IPS-18a (cell line): Measurements from ENCODE around the gene TDRKH.
"Not testable (repeated sequence)": the region's sequence is repeated elsewhere in the genome, so short reads cannot be mapped to it uniquely, and the experiment has no call there.

ENCODE experiments used
- H3K27ac ChIP-seq: one replicate; pipeline ENCODE4 v1.5.1; 2013; ENCODE audit warnings: low read length
- H3K27me3 ChIP-seq: one replicate; pipeline ENCODE4 v1.6.1; 2013; ENCODE audit warnings: mild to moderate bottlenecking, low read length; ENCODE audit not compliant: control insufficient read depth, insufficient read depth
- H3K36me3 ChIP-seq: one replicate; pipeline ENCODE4 v1.6.1; 2013; ENCODE audit warnings: low read depth, low read length; ENCODE audit not compliant: control insufficient read depth
- H3K4me1 ChIP-seq: one replicate; pipeline ENCODE4 v1.6.1; 2013; ENCODE audit warnings: low read depth, low read length; ENCODE audit not compliant: control insufficient read depth
- H3K4me3 ChIP-seq: one replicate; pipeline ENCODE4 v1.5.1; 2013; ENCODE audit warnings: low read length
- H3K9ac ChIP-seq: one replicate; pipeline ENCODE4 v1.6.1; 2013; ENCODE audit warnings: mild to moderate bottlenecking, low read length, moderate library complexity
- H3K9me3 ChIP-seq: one replicate; pipeline ENCODE4 v1.6.1; 2013; ENCODE audit warnings: low read depth, low read length; ENCODE audit not compliant: control insufficient read depth

Gene TDRKH

DNA sequence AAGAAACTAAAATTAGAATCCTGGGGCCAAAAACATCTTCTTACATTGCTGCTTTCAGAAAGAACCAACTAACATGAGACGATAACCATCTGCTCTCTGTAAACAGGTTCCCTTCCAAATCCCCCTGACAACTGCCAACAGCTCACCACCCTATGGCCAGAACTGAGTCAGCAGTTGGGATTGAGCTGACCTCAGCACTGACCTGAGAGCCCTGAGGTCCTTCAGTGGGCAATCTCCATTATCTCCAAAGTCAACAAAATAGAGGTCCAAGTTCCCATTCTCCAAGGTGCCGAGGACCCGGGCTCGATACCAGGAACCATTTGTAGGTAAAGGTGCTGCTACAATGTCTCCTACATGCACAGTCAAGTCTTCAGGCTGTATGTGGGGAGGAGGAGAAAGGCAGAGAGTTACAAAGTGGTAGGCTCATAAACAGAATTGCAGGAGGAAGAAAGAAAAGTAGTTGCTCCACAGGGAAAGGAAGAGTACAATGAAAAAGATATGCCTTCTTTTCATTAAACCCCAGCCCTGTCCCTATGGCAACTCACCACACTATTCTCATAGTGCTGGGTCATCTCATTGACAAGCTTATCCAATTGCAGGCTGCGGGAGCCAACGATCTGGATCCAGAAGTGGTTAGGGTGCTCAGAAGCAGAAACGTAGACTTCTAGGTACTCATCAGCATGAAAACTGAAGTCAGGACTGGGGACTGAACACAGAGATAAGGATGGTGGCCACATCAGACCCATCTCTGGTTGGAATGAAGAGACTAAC, 14.2 kb downstream of the TDRKH start:
- Histone ChIP-seq H3K27me3 (no peaks in the 10 kb centered on the region), H3K4me1 (no peaks in the 10 kb centered on the region), H3K4me3 (no peak overlapping the region), H3K27ac (no peak overlapping the region), H3K9me3 (no peaks in the 10 kb centered on the region), H3K36me3 (peaks cover 44% of the 10 kb centered on the region), H3K9ac (no peak overlapping the region)

DNA sequence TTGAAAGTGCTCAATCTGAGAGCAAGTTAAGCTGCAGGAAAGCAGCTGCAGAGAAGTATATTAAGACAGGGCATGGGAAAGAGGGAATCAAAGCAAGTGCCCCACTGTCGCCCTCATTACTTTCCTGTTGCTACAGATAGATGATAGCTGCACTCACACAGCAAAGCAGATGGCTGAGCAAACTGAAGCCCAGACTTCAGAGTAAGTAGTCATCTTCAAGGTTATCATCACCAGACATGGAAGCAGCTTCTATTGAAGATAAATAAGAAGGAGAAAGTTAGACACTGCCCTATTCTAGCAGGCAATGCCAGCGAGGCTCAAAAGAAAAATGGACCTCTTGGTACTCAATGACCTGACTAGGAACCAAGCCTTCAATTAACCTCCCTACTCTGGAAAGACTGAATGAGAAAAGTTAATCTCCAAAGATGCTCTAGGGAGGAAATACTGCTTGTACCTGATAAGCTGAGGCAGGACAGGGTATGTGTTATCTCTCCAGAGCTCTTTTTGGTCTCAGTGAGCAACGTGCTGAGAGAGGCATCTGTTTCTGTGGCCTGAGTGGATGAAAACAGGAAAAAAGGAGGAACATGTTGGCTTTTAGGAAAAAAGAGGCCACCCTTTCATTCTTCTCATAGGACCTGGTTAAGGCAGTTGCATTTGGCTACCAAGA, 15.9 kb downstream of the TDRKH start:
- no peaks in the 10 kb centered on the region for H3K4me1 ChIP-seq
- no peaks in the 10 kb centered on the region for H3K27me3 ChIP-seq
- H3K4me3 ChIP-seq = no peak overlapping the region
- H3K36me3 ChIP-seq = peaks cover 40% of the 10 kb centered on the region
- no peak overlapping the region for H3K9ac ChIP-seq
- no peak overlapping the region for H3K27ac ChIP-seq
- no peaks in the 10 kb centered on the region for H3K9me3 ChIP-seq

GRCh38 chr1:151773702-151774101, 16.6 kb downstream of the TDRKH start:
- no peaks in the 10 kb centered on the region for H3K27me3 ChIP-seq
- no peaks in the 10 kb centered on the region for H3K9me3 ChIP-seq
- no peak overlapping the region for H3K9ac ChIP-seq
- peaks cover 35% of the 10 kb centered on the region for H3K36me3 ChIP-seq
- no peak overlapping the region for H3K4me3 ChIP-seq
- no peaks in the 10 kb centered on the region for H3K4me1 ChIP-seq
- no peak overlapping the region for H3K27ac ChIP-seq

DNA sequence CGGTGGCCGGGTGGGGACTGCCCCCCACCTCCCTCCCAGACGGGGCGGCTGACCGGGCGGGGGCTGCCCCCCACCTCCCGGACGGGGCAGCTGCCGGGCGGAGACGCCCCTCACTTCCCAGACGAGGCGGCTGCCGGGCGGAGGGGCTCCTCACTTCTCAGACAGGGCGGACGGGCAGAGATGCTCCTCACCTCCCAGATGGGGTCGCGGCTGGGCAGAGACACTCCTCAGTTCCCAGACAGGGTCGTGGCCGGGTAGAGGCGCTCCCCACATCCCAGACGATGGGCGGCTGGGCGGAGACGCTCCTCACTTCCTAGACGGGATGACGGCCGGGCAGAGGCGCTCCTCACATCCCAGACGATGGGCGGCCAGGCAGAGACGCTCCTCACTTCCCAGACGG, 21.0 kb downstream of the TDRKH start:
- not testable (repeated sequence) for H3K9me3 ChIP-seq, H3K36me3 ChIP-seq, H3K9ac ChIP-seq, H3K27me3 ChIP-seq, H3K4me3 ChIP-seq, H3K27ac ChIP-seq, H3K4me1 ChIP-seq

- H3K27ac ChIP-seq, H3K27me3 ChIP-seq, H3K9me3 ChIP-seq, H3K4me3 ChIP-seq, H3K36me3 ChIP-seq, H3K4me1 ChIP-seq, H3K9ac ChIP-seq: not testable (repeated sequence)
These were observed 21.8 kb downstream of the TDRKH start for GRCh38 chr1:151768351-151769066.

GRCh38 chr1:151763990-151764389, 26.3 kb downstream of the TDRKH start:
- H3K27ac ChIP-seq = peak overlapping the region; percentile 75
- no peaks in the 10 kb centered on the region for H3K9me3 ChIP-seq
- peak overlapping the region; percentile 82 for H3K9ac ChIP-seq
- no peaks in the 10 kb centered on the region for H3K27me3 ChIP-seq
- peaks cover 28% of the 10 kb centered on the region for H3K36me3 ChIP-seq
- peak overlapping the region; percentile 87 for H3K4me3 ChIP-seq
- peaks cover 9% of the 10 kb centered on the region for H3K4me1 ChIP-seq

DNA sequence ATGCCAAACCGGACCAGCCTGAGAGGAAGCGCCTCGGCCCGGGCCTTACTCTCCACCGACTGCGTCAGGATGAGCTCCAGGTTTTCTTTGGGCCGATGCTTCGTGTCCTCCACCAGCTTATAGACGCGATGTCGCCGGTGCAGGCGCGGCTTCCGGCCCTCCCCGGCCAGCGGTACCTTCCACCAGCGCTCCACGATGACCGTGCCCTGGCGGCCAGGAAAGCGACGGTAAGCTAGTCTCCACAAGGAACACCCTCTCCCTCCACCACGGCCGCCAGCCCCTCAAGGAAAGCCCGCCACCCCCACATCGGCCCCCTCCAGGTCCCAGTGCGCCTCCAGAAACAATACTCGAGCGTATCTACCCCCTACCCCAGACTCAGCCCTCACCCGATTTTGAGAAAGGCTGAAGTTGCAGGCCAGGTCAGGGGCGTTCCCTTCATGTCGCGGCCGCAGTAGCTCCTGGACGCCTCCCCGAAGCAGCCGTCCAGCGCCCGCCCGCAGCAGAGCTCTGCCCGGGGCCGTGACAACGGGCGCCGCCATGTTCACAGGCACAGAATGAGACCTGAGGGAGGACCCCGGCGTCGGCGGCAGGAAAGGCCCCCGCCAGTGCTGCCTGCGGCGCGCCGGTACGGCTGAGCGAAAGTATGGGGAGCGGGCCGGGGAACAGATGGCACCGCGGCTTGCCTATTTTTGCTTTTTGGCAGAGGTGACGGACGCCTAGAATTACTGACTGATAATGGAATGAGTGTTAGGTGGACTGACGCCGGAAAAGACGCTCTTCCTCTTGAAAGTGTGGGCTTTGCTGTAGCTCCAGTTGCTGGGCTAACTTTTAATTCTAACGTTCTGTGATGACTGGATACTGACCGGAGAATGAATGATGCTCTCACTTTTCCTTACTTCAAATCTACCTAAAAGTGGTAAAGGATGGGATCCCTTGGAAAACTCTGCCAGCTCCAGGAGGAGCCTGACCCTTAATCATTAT, 27.1 kb downstream of the TDRKH start, which contains the start of gene MRPL9:
Gene MRPL9 (minus strand): TSS at position 556 of the 981 bp plus-strand sequence. CDS start 17 bp downstream, at position 539.
- Histone ChIP-seq H3K9ac (peak within 1 kb of the TSS; percentile 82), H3K9me3 (no peaks in the 10 kb centered on the region), H3K4me1 (peaks cover 9% of the 10 kb centered on the region), H3K36me3 (peaks cover 34% of the 10 kb centered on the region), H3K4me3 (peak within 1 kb of the TSS; percentile 87), H3K27me3 (no peaks in the 10 kb centered on the region), H3K27ac (peak within 1 kb of the TSS; percentile 75)

GRCh38 chr1:151760597-151761385, 29.5 kb downstream of the TDRKH start:
- Histone ChIP-seq H3K4me1 (peaks cover 9% of the 10 kb centered on the region), H3K9me3 (no peaks in the 10 kb centered on the region), H3K27ac (no peak overlapping the region), H3K4me3 (no peak overlapping the region), H3K9ac (no peak overlapping the region), H3K27me3 (no peaks in the 10 kb centered on the region), H3K36me3 (peaks cover 36% of the 10 kb centered on the region)

DNA sequence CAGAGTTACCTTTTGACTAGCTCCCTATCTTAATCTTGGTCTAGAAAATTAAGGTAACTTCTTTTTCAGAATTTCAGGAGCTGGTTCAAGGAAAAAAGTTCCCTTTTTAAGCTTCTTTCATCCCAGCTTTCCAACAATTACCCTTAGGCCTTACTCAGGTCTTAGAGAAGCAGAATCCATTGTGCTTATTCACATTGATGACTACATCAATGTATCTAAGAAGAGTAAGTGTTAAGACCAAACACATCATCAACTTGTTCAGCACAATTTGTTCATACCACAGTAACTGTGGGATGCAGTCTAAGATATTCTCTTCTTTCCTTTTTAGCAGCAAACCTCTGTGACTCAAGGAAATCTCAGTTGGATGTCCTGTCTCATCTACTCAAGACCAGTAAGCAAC, 31.1 kb downstream of the TDRKH start:
- Histone ChIP-seq H3K9ac (no peak overlapping the region), H3K36me3 (peaks cover 36% of the 10 kb centered on the region), H3K27me3 (no peaks in the 10 kb centered on the region), H3K27ac (no peak overlapping the region), H3K4me3 (no peak overlapping the region), H3K4me1 (peaks cover 9% of the 10 kb centered on the region), H3K9me3 (no peaks in the 10 kb centered on the region)

- Histone ChIP-seq H3K27me3 (no peaks in the 10 kb centered on the region), H3K27ac (no peak overlapping the region), H3K9me3 (no peaks in the 10 kb centered on the region), H3K9ac (no peak overlapping the region), H3K36me3 (peaks cover 26% of the 10 kb centered on the region), H3K4me3 (no peak overlapping the region), H3K4me1 (no peaks in the 10 kb centered on the region)
These were observed 34.0 kb downstream of the TDRKH start for GRCh38 chr1:151756291-151756690.
